Gastrocnemius medialis (tissue), 4 donors: ENCODE data around the gene YWHAB.

Experiments used
- CTCF ChIP-seq, 5 experiments: fragments of 450-650 bp in 3 of 5; fragments of 200-600 bp in 2 of 5; sonication (generic) in 2 of 5; IDR thresholded peaks in 4 of 5; conservative IDR thresholded peaks in 1 of 5; 1 replicate in 4 of 5; 2 replicates in 1 of 5; pipeline ENCODE4 v1.5.1; 2016 to 2019; ENCODE audit warnings: antibody characterized with exemption in 5 of 5, mild to moderate bottlenecking in 3 of 5, moderate library complexity in 3 of 5
- POLR2A ChIP-seq, 2 donors: fragments of 450-650 bp; IDR thresholded peaks; one replicate each; pipeline ENCODE4 v1.6.1; 2017; ENCODE audit warnings: antibody characterized with exemption in 2 of 2, mild to moderate bottlenecking in 2 of 2, moderate library complexity in 2 of 2

GRCh38 chr20:44938637-44939036, 53.1 kb downstream of the YWHAB start:
- TF ChIP-seq CTCF (IDR thresholded peaks at IDR 0.05 in 4 of 5, conservative IDR thresholded peaks at IDR 0.05 in 1 of 5) (no peak), POLR2A (IDR thresholded peaks at IDR 0.05) (no peak)
